Stimulated activated CD4-positive, alpha-beta T cell treated with anti-CD3 and anti-CD28 coated beads, TNF-alpha, amount 100 ng/mL, for 48 hours (primary cell): Measurements from ENCODE around the gene RDH5.
A peak's percentile ranks its signal among the peaks of the same experiment; 100 is the strongest.
"Not testable (repeated sequence)": the region's sequence is repeated elsewhere in the genome, so short reads cannot be mapped to it uniquely, and the experiment has no call there.

Experiments used
- DNase-seq, 3 donors: peaks; one replicate each; pipeline ENCODE4 v3.0.0-alpha.2; 2020; ENCODE audit warnings: low read depth in 3 of 3

RDH5 gene

GRCh38 chr12:55745361-55746173 is 25.4 kb downstream of the RDH5 start:
- DNase-seq: no peak

GRCh38 chr12:55746174-55746912 is 26.1 kb downstream of the RDH5 start:
- no peak for DNase-seq

- no peak for DNase-seq
Observed at GRCh38 chr12:55746913-55747231, 26.7 kb downstream of the RDH5 start.

- no peak for DNase-seq
Observed at GRCh38 chr12:55748230-55748993, 28.2 kb downstream of the RDH5 start.

GRCh38 chr12:55755246-55755645 is 35.1 kb downstream of the RDH5 start:
- DNase-seq: no peak

GRCh38 chr12:55757701-55758100 is 37.5 kb downstream of the RDH5 start:
- DNase-seq: no peak

GRCh38 chr12:55758575-55758974 is 38.4 kb downstream of the RDH5 start:
- not testable (repeated sequence) for DNase-seq

- peak in 2 of 3 donors; percentile 26 to 61 for DNase-seq
Observed at GRCh38 chr12:55760663-55761062, 40.5 kb downstream of the RDH5 start.

GRCh38 chr12:55762646-55763045 is 42.5 kb downstream of the RDH5 start:
- no peak for DNase-seq

- DNase-seq: no peak
Observed at GRCh38 chr12:55765736-55766290, 45.6 kb downstream of the RDH5 start.

- DNase-seq: no peak
Observed at GRCh38 chr12:55767156-55767555, 47.0 kb downstream of the RDH5 start.

GRCh38 chr12:55771736-55772135 is 51.5 kb downstream of the RDH5 start:
- DNase-seq: no peak
